ENCODE measurements around the gene P2RY14.

Gene P2RY14

GRCh38 chr3:151218136-151218535 is 60.2 kb downstream of the P2RY14 start:
- TF ChIP-seq CTCF (IDR thresholded peaks at IDR 0.05; ENCODE audit: low read depth, low read length, missing control alignments): no peak
- no peak for DNase-seq (ENCODE audit: low read depth)
- in situ Hi-C loops (cut with HindIII; ENCODE audit: low sequenced_read_pairs): no loop called here
- no peak overlapping the region for H3K4me3 ChIP-seq (ENCODE audit: low read depth, low read length)

- in situ Hi-C loops (cut with HindIII; ENCODE audit: low sequenced_read_pairs): no loop called here
Measured at GRCh38 chr3:151216641-151217607, 61.4 kb downstream of the P2RY14 start.

GRCh38 chr3:151214459-151214858 is 63.9 kb downstream of the P2RY14 start:
- in situ Hi-C loops (cut with HindIII; ENCODE audit: low sequenced_read_pairs): no loop called here
- no peak for DNase-seq (ENCODE audit: low read depth)
- no peak for TF ChIP-seq CTCF (IDR thresholded peaks at IDR 0.05; ENCODE audit: low read depth, low read length, missing control alignments)
- no peak overlapping the region for H3K4me3 ChIP-seq (ENCODE audit: low read depth, low read length)

More at GRCh38 chr3:151216641-151217607, 61.4 kb downstream of the P2RY14 start:
- DNase-seq (ENCODE audit: low read depth): no peak
- no peak overlapping the region for H3K4me3 ChIP-seq (ENCODE audit: low read depth, low read length)
- TF ChIP-seq CTCF (IDR thresholded peaks at IDR 0.05; ENCODE audit: low read depth, low read length, missing control alignments): no peak

GRCh38 chr3:151213881-151214280 is 64.5 kb downstream of the P2RY14 start:
- in situ Hi-C loops (cut with HindIII; ENCODE audit: low sequenced_read_pairs): no loop called here
- TF ChIP-seq CTCF (IDR thresholded peaks at IDR 0.05; ENCODE audit: low read depth, low read length, missing control alignments): no peak
- DNase-seq (ENCODE audit: low read depth): no peak
- no peak overlapping the region for H3K4me3 ChIP-seq (ENCODE audit: low read depth, low read length)

- no peak for DNase-seq (ENCODE audit: low read depth)
- TF ChIP-seq CTCF (IDR thresholded peaks at IDR 0.05; ENCODE audit: low read depth, low read length, missing control alignments): no peak
- in situ Hi-C loops (cut with HindIII; ENCODE audit: low sequenced_read_pairs): no loop called here
- H3K4me3 ChIP-seq (ENCODE audit: low read depth, low read length): no peak overlapping the region
Measured at GRCh38 chr3:151213151-151213550, 65.2 kb downstream of the P2RY14 start.

- no peak overlapping the region for H3K4me3 ChIP-seq (ENCODE audit: low read depth, low read length)
- DNase-seq (ENCODE audit: low read depth): no peak
- no peak for TF ChIP-seq CTCF (IDR thresholded peaks at IDR 0.05; ENCODE audit: low read depth, low read length, missing control alignments)
- in situ Hi-C loops (cut with HindIII; ENCODE audit: low sequenced_read_pairs): no loop called here
Measured at GRCh38 chr3:151210676-151211381, 67.5 kb downstream of the P2RY14 start.
